ENCODE data around the gene LSM11.

LSM11 gene

DNA sequence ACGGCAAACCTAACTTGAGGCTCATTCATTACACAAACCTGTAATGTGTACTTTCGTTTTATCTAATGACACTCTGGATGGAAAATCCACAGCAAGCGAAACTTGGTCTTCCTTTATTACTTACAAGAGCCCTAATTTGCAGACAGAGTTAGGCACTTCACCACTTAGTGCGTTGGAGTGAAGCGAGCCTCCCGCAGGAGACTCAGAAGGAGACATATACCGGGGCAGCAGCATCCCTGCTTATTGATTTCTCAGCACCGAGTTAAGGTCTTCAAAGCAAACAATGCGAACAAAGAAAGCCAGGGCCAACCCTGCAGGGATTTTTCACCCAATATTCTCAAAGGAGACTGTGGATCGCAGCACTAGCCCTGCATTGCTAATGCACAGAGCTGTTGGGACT is 28.6 kb downstream of the LSM11 start:
- H3K36me3 ChIP-seq (ENCODE audit: insufficient read depth, low read length): no peaks in the 10 kb centered on the region
- no peak overlapping the region for H3K4me3 ChIP-seq (ENCODE audit: low read length, poor library complexity, severe bottlenecking)
- no peaks in the 10 kb centered on the region for H3K4me1 ChIP-seq (ENCODE audit: insufficient read depth, low read length, poor library complexity, severe bottlenecking)
- H3K9me2 ChIP-seq (replicated peaks; ENCODE audit: low read depth, low read length): no peaks in the 10 kb centered on the region
- H3F3A ChIP-seq (ENCODE audit: low read depth): no peaks in the 10 kb centered on the region
- no peaks in the 10 kb centered on the region for H3K27me3 ChIP-seq (ENCODE audit: insufficient read depth, low read length, poor library complexity, severe bottlenecking)
- no peak overlapping the region for H3K9ac ChIP-seq (ENCODE audit: low read depth, low read length, poor library complexity, severe bottlenecking)
- H3K79me2 ChIP-seq (ENCODE audit: insufficient read depth, low read length): no peaks in the 10 kb centered on the region
- no peak overlapping the region for H2AFZ ChIP-seq (ENCODE audit: low read length)
- no peaks in the 10 kb centered on the region for H4K20me1 ChIP-seq (ENCODE audit: insufficient read depth, low read length, poor library complexity, severe bottlenecking)
- no peak overlapping the region for H3K4me2 ChIP-seq (ENCODE audit: low read depth, low read length, poor library complexity, severe bottlenecking)
- TF ChIP-seq CTCF (conservative IDR thresholded peaks at IDR 0.05; ENCODE audit: low read length) (no peak), EZH2phosphoT487 (IDR thresholded peaks at IDR 0.05; ENCODE audit: borderline replicate concordance) (no peak)
- no peaks in the 10 kb centered on the region for H3K9me3 ChIP-seq (ENCODE audit: insufficient read depth, low read depth, low read length)

- Histone ChIP-seq H3K4me2 (ENCODE audit: low read depth, low read length, poor library complexity, severe bottlenecking) (no peak overlapping the region), H3K9me2 (replicated peaks; ENCODE audit: low read depth, low read length) (no peaks in the 10 kb centered on the region)
- TF ChIP-seq CTCF (conservative IDR thresholded peaks at IDR 0.05; ENCODE audit: low read length): no peak
Measured at GRCh38 chr5:157778121-157778805, 34.8 kb downstream of the LSM11 start.

DNA sequence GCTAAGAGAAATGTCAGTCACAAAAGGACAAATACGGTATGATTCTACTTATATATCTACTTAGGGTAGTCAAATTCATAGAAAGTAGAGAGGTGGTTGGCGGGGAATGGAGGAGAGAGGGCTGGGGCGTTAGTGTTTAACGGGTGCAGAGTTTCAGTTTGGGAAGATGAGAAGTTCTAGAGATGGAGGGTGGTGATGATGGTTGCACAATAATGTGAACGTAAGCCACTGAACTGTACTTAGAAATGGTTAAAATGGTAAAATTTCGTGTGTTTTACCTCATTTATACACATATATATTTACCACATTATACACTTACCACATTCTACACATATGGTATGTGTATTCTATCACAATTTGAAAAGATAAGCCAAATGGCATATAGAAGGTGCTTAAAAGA is 35.7 kb downstream of the LSM11 start:
- Histone ChIP-seq H3K9me3 (ENCODE audit: insufficient read depth, low read depth, low read length) (no peaks in the 10 kb centered on the region), H3F3A (ENCODE audit: low read depth) (no peaks in the 10 kb centered on the region), H4K20me1 (ENCODE audit: insufficient read depth, low read length, poor library complexity, severe bottlenecking) (no peaks in the 10 kb centered on the region), H3K4me3 (ENCODE audit: low read length, poor library complexity, severe bottlenecking) (no peak overlapping the region), H2AFZ (ENCODE audit: low read length) (no peak overlapping the region), H3K9ac (ENCODE audit: low read depth, low read length, poor library complexity, severe bottlenecking) (no peak overlapping the region), H3K36me3 (ENCODE audit: insufficient read depth, low read length) (no peaks in the 10 kb centered on the region; the same call in 1 of the 2 replicates), H3K4me1 (ENCODE audit: insufficient read depth, low read length, poor library complexity, severe bottlenecking) (peaks cover 2% of the 10 kb centered on the region), H3K27me3 (ENCODE audit: insufficient read depth, low read length, poor library complexity, severe bottlenecking) (no peaks in the 10 kb centered on the region), H3K9me2 (replicated peaks; ENCODE audit: low read depth, low read length) (no peaks in the 10 kb centered on the region), H3K4me2 (ENCODE audit: low read depth, low read length, poor library complexity, severe bottlenecking) (no peak overlapping the region), H3K79me2 (ENCODE audit: insufficient read depth, low read length) (no peaks in the 10 kb centered on the region)
- TF ChIP-seq EZH2phosphoT487 (IDR thresholded peaks at IDR 0.05; ENCODE audit: borderline replicate concordance): no peak
- no peak for TF ChIP-seq CTCF (conservative IDR thresholded peaks at IDR 0.05; ENCODE audit: low read length)

More at GRCh38 chr5:157778121-157778805, 34.8 kb downstream of the LSM11 start:
- no peaks in the 10 kb centered on the region for H3K27me3 ChIP-seq (ENCODE audit: insufficient read depth, low read length, poor library complexity, severe bottlenecking)
- no peak overlapping the region for H3K4me3 ChIP-seq (ENCODE audit: low read length, poor library complexity, severe bottlenecking)
- H2AFZ ChIP-seq (ENCODE audit: low read length): no peak overlapping the region
- no peak overlapping the region for H3K9ac ChIP-seq (ENCODE audit: low read depth, low read length, poor library complexity, severe bottlenecking)
- H3K36me3 ChIP-seq (ENCODE audit: insufficient read depth, low read length): no peaks in the 10 kb centered on the region
- H4K20me1 ChIP-seq (ENCODE audit: insufficient read depth, low read length, poor library complexity, severe bottlenecking): no peaks in the 10 kb centered on the region
- no peaks in the 10 kb centered on the region for H3F3A ChIP-seq (ENCODE audit: low read depth)
- no peaks in the 10 kb centered on the region for H3K79me2 ChIP-seq (ENCODE audit: insufficient read depth, low read length)
- H3K9me3 ChIP-seq (ENCODE audit: insufficient read depth, low read depth, low read length): no peaks in the 10 kb centered on the region
- no peaks in the 10 kb centered on the region for H3K4me1 ChIP-seq (ENCODE audit: insufficient read depth, low read length, poor library complexity, severe bottlenecking)

Data from Loucy (cell line).